Measurements from ENCODE around the gene MYO7B. TPM values are rescaled to one million over a fixed set of nuclear protein-coding genes. Genes with fewer than 3 reads are reported as not detected.

The MYO7B gene
- total RNA-seq, 2 experiments from 2014 or later: 0.37 to 0.41 TPM

GRCh38 chr2:127637725-127638252 lies 102.3 kb downstream of the MYO7B start:
- CTCF ChIA-PET: interaction anchor here (1.2 to 2.7 kb wide), 3 partner anchors 12 to 158 kb away, joined by 3 to 12 read pairs (median 3); no protein-coding TSS in a partner anchor
- H3K4me1 Mint-ChIP-seq (ENCODE audit: low read depth): peaks cover 73% of the 10 kb centered on the region
- intact Hi-C loops (cut with micrococcal nuclease): loop anchor here (5.0 kb wide), 1 partner anchor 220 kb away; the partner anchor contains the start of gene PROC

GRCh38 chr2:127638361-127639110 lies 103.1 kb downstream of the MYO7B start:
- peaks cover 68% of the 10 kb centered on the region for H3K4me1 Mint-ChIP-seq (ENCODE audit: low read depth)
- intact Hi-C loops (cut with micrococcal nuclease): loop anchor here (5.0 kb wide), 1 partner anchor 221 kb away; the partner anchor contains the start of gene PROC
- CTCF ChIA-PET: interaction anchor here (1.2 to 3.7 kb wide), 6 partner anchors 11 to 159 kb away, joined by 3 to 30 read pairs (median 8); no protein-coding TSS in a partner anchor
- peak overlapping the region; percentile 83 for H3K27ac Mint-ChIP-seq
- no peaks in the 10 kb centered on the region for H3K9me3 Mint-ChIP-seq
- H3K27me3 Mint-ChIP-seq (ENCODE audit: low read depth): no peaks in the 10 kb centered on the region
- no peak overlapping the region for H3K4me3 Mint-ChIP-seq
- DNase-seq: no peak
- peaks cover 3% of the 10 kb centered on the region for H3K36me3 Mint-ChIP-seq (ENCODE audit: low read depth)

More at GRCh38 chr2:127637725-127638252, 102.3 kb downstream of the MYO7B start:
- Mint-ChIP-seq H3K36me3 (ENCODE audit: low read depth) (peaks cover 3% of the 10 kb centered on the region), H3K27ac (peak overlapping the region; percentile 83), H3K9me3 (no peaks in the 10 kb centered on the region), H3K27me3 (ENCODE audit: low read depth) (no peaks in the 10 kb centered on the region), H3K4me3 (no peak overlapping the region)
- DNase-seq: peak; percentile 46

GRCh38 chr2:127639111-127639474 lies 103.6 kb downstream of the MYO7B start:
- H3K36me3 Mint-ChIP-seq (ENCODE audit: low read depth): peaks cover 3% of the 10 kb centered on the region
- H3K27ac Mint-ChIP-seq: no peak overlapping the region
- H3K9me3 Mint-ChIP-seq: no peaks in the 10 kb centered on the region
- intact Hi-C loops (cut with micrococcal nuclease): loop anchor here (5.0 kb wide), 1 partner anchor 222 kb away; the partner anchor contains the start of gene PROC
- H3K27me3 Mint-ChIP-seq (ENCODE audit: low read depth): no peaks in the 10 kb centered on the region
- DNase-seq: no peak
- no peak overlapping the region for H3K4me3 Mint-ChIP-seq
- H3K4me1 Mint-ChIP-seq (ENCODE audit: low read depth): peaks cover 63% of the 10 kb centered on the region
- CTCF ChIA-PET: interaction anchor here (1.2 to 3.7 kb wide), 4 partner anchors 11 to 160 kb away, joined by 3 to 30 read pairs (median 14); no protein-coding TSS in a partner anchor

GRCh38 chr2:127640082-127641072 lies 104.9 kb downstream of the MYO7B start:
- DNase-seq: peak; percentile 65
- peaks cover 3% of the 10 kb centered on the region for H3K36me3 Mint-ChIP-seq (ENCODE audit: low read depth)
- no peaks in the 10 kb centered on the region for H3K9me3 Mint-ChIP-seq
- CTCF ChIA-PET: interaction anchor here (0.5 to 3.7 kb wide), 7 partner anchors 10 to 161 kb away, joined by 3 to 30 read pairs (median 3); no protein-coding TSS in a partner anchor
- peaks cover 54% of the 10 kb centered on the region for H3K4me1 Mint-ChIP-seq (ENCODE audit: low read depth)
- intact Hi-C loops (cut with micrococcal nuclease): loop anchor here (1.0 to 10.0 kb wide), 7 partner anchors 50 to 558 kb away; partner anchors contain the start of genes IWS1, SAP130, SFT2D3 and WDR33
- H3K27ac Mint-ChIP-seq: peak overlapping the region; percentile 71
- peak overlapping the region; percentile 65 for H3K4me3 Mint-ChIP-seq
- H3K27me3 Mint-ChIP-seq (ENCODE audit: low read depth): no peaks in the 10 kb centered on the region

- CTCF ChIA-PET: interaction anchor here (0.5 to 3.7 kb wide), 7 partner anchors 9 to 1473 kb away, joined by 3 to 30 read pairs (median 4); no protein-coding TSS in a partner anchor
- intact Hi-C loops (cut with micrococcal nuclease): loop anchor here (2.0 to 10.0 kb wide), 5 partner anchors 50 to 559 kb away; partner anchors contain the start of genes SAP130 and WDR33
- Mint-ChIP-seq H3K27me3 (ENCODE audit: low read depth) (no peaks in the 10 kb centered on the region), H3K27ac (peak overlapping the region; percentile 63), H3K4me1 (ENCODE audit: low read depth) (peaks cover 50% of the 10 kb centered on the region), H3K9me3 (no peaks in the 10 kb centered on the region), H3K36me3 (ENCODE audit: low read depth) (peaks cover 3% of the 10 kb centered on the region), H3K4me3 (peak overlapping the region; percentile 65)
- DNase-seq: peak; percentile 41
These were observed 105.7 kb downstream of the MYO7B start for GRCh38 chr2:127641133-127641532.

- intact Hi-C loops (cut with micrococcal nuclease): loop anchor here (2.0 to 10.0 kb wide), 5 partner anchors 51 to 560 kb away; partner anchors contain the start of genes SAP130 and WDR33
- Mint-ChIP-seq H3K27me3 (ENCODE audit: low read depth) (no peaks in the 10 kb centered on the region), H3K4me3 (peak overlapping the region; percentile 65), H3K36me3 (ENCODE audit: low read depth) (peaks cover 3% of the 10 kb centered on the region), H3K4me1 (ENCODE audit: low read depth) (peaks cover 47% of the 10 kb centered on the region), H3K9me3 (no peaks in the 10 kb centered on the region), H3K27ac (peak overlapping the region; percentile 63)
- DNase-seq: peak; percentile 67
- CTCF ChIA-PET: interaction anchor here (0.7 to 3.7 kb wide), 4 partner anchors 8 to 163 kb away, joined by 3 to 30 read pairs (median 14); no protein-coding TSS in a partner anchor
These were observed 106.5 kb downstream of the MYO7B start for GRCh38 chr2:127641846-127642507.

GRCh38 chr2:127642706-127643438 lies 107.4 kb downstream of the MYO7B start:
- peaks cover 40% of the 10 kb centered on the region for H3K4me1 Mint-ChIP-seq (ENCODE audit: low read depth)
- CTCF ChIA-PET: no interaction called here
- H3K4me3 Mint-ChIP-seq: no peak overlapping the region
- peaks cover 3% of the 10 kb centered on the region for H3K36me3 Mint-ChIP-seq (ENCODE audit: low read depth)
- DNase-seq: no peak
- no peaks in the 10 kb centered on the region for H3K27me3 Mint-ChIP-seq (ENCODE audit: low read depth)
- H3K9me3 Mint-ChIP-seq: no peaks in the 10 kb centered on the region
- no peak overlapping the region for H3K27ac Mint-ChIP-seq
- intact Hi-C loops (cut with micrococcal nuclease): loop anchor here (5.0 to 10.0 kb wide), 3 partner anchors 318 to 561 kb away; partner anchors contain the start of gene SAP130

GRCh38 chr2:127643439-127644065 lies 108.1 kb downstream of the MYO7B start:
- intact Hi-C loops (cut with micrococcal nuclease): loop anchor here (5.0 to 10.0 kb wide), 3 partner anchors 319 to 561 kb away; partner anchors contain the start of gene SAP130
- Mint-ChIP-seq H3K36me3 (ENCODE audit: low read depth) (peaks cover 3% of the 10 kb centered on the region), H3K27ac (no peak overlapping the region), H3K9me3 (no peaks in the 10 kb centered on the region), H3K27me3 (ENCODE audit: low read depth) (no peaks in the 10 kb centered on the region), H3K4me1 (ENCODE audit: low read depth) (peaks cover 37% of the 10 kb centered on the region), H3K4me3 (no peak overlapping the region)
- no peak for DNase-seq
- CTCF ChIA-PET: interaction anchor here (1.0 to 11.0 kb wide), 3 partner anchors 7 to 93 kb away, joined by 3 to 145 read pairs (median 5); no protein-coding TSS in a partner anchor

GRCh38 chr2:127644066-127645025 lies 108.9 kb downstream of the MYO7B start:
- CTCF ChIA-PET: interaction anchor here (0.8 to 11.0 kb wide), 5 partner anchors 8 to 94 kb away, joined by 3 to 145 read pairs (median 3); partner anchors contain the start of gene LIMS2
- Mint-ChIP-seq H3K36me3 (ENCODE audit: low read depth) (no peaks in the 10 kb centered on the region), H3K4me3 (no peak overlapping the region), H3K27ac (no peak overlapping the region), H3K9me3 (no peaks in the 10 kb centered on the region), H3K4me1 (ENCODE audit: low read depth) (peaks cover 31% of the 10 kb centered on the region), H3K27me3 (ENCODE audit: low read depth) (no peaks in the 10 kb centered on the region)
- intact Hi-C loops (cut with micrococcal nuclease): loop anchor here (5.0 to 10.0 kb wide), 3 partner anchors 320 to 562 kb away; partner anchors contain the start of gene SAP130
- no peak for DNase-seq
